Measurements from ENCODE around the gene PBX2. TPM values are rescaled to one million over a fixed set of nuclear protein-coding genes. Genes with fewer than 3 reads are reported as not detected.
"Not testable (repeated sequence)": the region's sequence is repeated elsewhere in the genome, so short reads cannot be mapped to it uniquely, and the experiment has no call there.

Gene PBX2
- total RNA-seq, 2 experiments from 2014 or later: 46.5 to 47.7 TPM

GRCh38 chr6:32149932-32150870 lies 39.8 kb downstream of the PBX2 start:
- intact Hi-C loops (cut with micrococcal nuclease): loop anchor here (5.0 kb wide), 1 partner anchor 193 kb away; the partner anchor contains the start of genes NELFE and SKIC2
- Mint-ChIP-seq H3K27ac (no peak overlapping the region), H3K4me3 (peak overlapping the region; percentile 66), H3K9me3 (no peaks in the 10 kb centered on the region), H3K4me1 (ENCODE audit: low read depth) (peaks cover 51% of the 10 kb centered on the region), H3K36me3 (ENCODE audit: low read depth) (no peaks in the 10 kb centered on the region), H3K27me3 (ENCODE audit: low read depth) (peaks cover 8% of the 10 kb centered on the region)
- DNase-seq: no peak
- CTCF ChIA-PET: no interaction called here

- H3K4me1 Mint-ChIP-seq (ENCODE audit: low read depth): peaks cover 45% of the 10 kb centered on the region
- no peak for DNase-seq
- peaks cover 8% of the 10 kb centered on the region for H3K27me3 Mint-ChIP-seq (ENCODE audit: low read depth)
- intact Hi-C loops (cut with micrococcal nuclease): no loop called here
- CTCF ChIA-PET: interaction anchor here (0.8 kb wide), 1 partner anchor 13 kb away, joined by 4 read pairs; no protein-coding TSS in a partner anchor
- peak overlapping the region; percentile 28 for H3K27ac Mint-ChIP-seq
- H3K4me3 Mint-ChIP-seq: peak overlapping the region; percentile 76
- H3K36me3 Mint-ChIP-seq (ENCODE audit: low read depth): no peaks in the 10 kb centered on the region
- H3K9me3 Mint-ChIP-seq: no peaks in the 10 kb centered on the region
Observed at GRCh38 chr6:32149092-32149755, 40.8 kb downstream of the PBX2 start.

- Mint-ChIP-seq H3K4me3 (peak overlapping the region; percentile 76), H3K9me3 (no peaks in the 10 kb centered on the region), H3K27me3 (ENCODE audit: low read depth) (peaks cover 8% of the 10 kb centered on the region), H3K36me3 (ENCODE audit: low read depth) (no peaks in the 10 kb centered on the region), H3K4me1 (ENCODE audit: low read depth) (peaks cover 44% of the 10 kb centered on the region), H3K27ac (peak overlapping the region; percentile 28)
- CTCF ChIA-PET: interaction anchor here (0.8 kb wide), 1 partner anchor 12 kb away, joined by 4 read pairs; no protein-coding TSS in a partner anchor
- intact Hi-C loops (cut with micrococcal nuclease): loop anchor here (1.0 kb wide), 1 partner anchor 18 kb away; the partner anchor contains the start of gene FKBPL
- DNase-seq: peak; percentile 89
Observed at GRCh38 chr6:32148289-32149091, 41.5 kb downstream of the PBX2 start.

- Mint-ChIP-seq H3K27ac (no peak overlapping the region), H3K4me1 (ENCODE audit: low read depth) (peaks cover 35% of the 10 kb centered on the region), H3K27me3 (ENCODE audit: low read depth) (peaks cover 8% of the 10 kb centered on the region), H3K9me3 (no peaks in the 10 kb centered on the region), H3K4me3 (no peak overlapping the region), H3K36me3 (ENCODE audit: low read depth) (no peaks in the 10 kb centered on the region)
- no peak for DNase-seq
- CTCF ChIA-PET: interaction anchor here (1.3 kb wide), 1 partner anchor 99 kb away, joined by 4 read pairs; no protein-coding TSS in a partner anchor
- intact Hi-C loops (cut with micrococcal nuclease): loop anchor here (1.0 kb wide), 1 partner anchor 17 kb away; the partner anchor contains the start of gene FKBPL
Observed at GRCh38 chr6:32147401-32148132, 42.4 kb downstream of the PBX2 start.

GRCh38 chr6:32146687-32147086 lies 43.3 kb downstream of the PBX2 start:
- intact Hi-C loops (cut with micrococcal nuclease): no loop called here
- no peak overlapping the region for H3K4me3 Mint-ChIP-seq
- no peaks in the 10 kb centered on the region for H3K9me3 Mint-ChIP-seq
- H3K36me3 Mint-ChIP-seq (ENCODE audit: low read depth): no peaks in the 10 kb centered on the region
- H3K4me1 Mint-ChIP-seq (ENCODE audit: low read depth): peaks cover 28% of the 10 kb centered on the region
- no peak for DNase-seq
- CTCF ChIA-PET: interaction anchor here (0.6 to 1.3 kb wide), 2 partner anchors 100 to 1066 kb away, joined by 4 to 5 read pairs; no protein-coding TSS in a partner anchor
- peaks cover 8% of the 10 kb centered on the region for H3K27me3 Mint-ChIP-seq (ENCODE audit: low read depth)
- H3K27ac Mint-ChIP-seq: peak overlapping the region; percentile 2

GRCh38 chr6:32146287-32146686 lies 43.7 kb downstream of the PBX2 start:
- no peaks in the 10 kb centered on the region for H3K36me3 Mint-ChIP-seq (ENCODE audit: low read depth)
- DNase-seq: no peak
- intact Hi-C loops (cut with micrococcal nuclease): no loop called here
- H3K4me3 Mint-ChIP-seq: no peak overlapping the region
- peaks cover 25% of the 10 kb centered on the region for H3K4me1 Mint-ChIP-seq (ENCODE audit: low read depth)
- H3K27ac Mint-ChIP-seq: no peak overlapping the region
- peaks cover 8% of the 10 kb centered on the region for H3K27me3 Mint-ChIP-seq (ENCODE audit: low read depth)
- CTCF ChIA-PET: no interaction called here
- no peaks in the 10 kb centered on the region for H3K9me3 Mint-ChIP-seq

GRCh38 chr6:32144238-32144637 lies 45.8 kb downstream of the PBX2 start:
- H3K4me3 Mint-ChIP-seq; intact Hi-C loops (cut with micrococcal nuclease); CTCF ChIA-PET; H3K27ac Mint-ChIP-seq; H3K9me3 Mint-ChIP-seq; H3K27me3 Mint-ChIP-seq (ENCODE audit: low read depth); H3K36me3 Mint-ChIP-seq (ENCODE audit: low read depth); DNase-seq: not testable (repeated sequence)
- peaks cover 13% of the 10 kb centered on the region for H3K4me1 Mint-ChIP-seq (ENCODE audit: low read depth)

- no peaks in the 10 kb centered on the region for H3K9me3 Mint-ChIP-seq
- no peaks in the 10 kb centered on the region for H3K27me3 Mint-ChIP-seq (ENCODE audit: low read depth)
- H3K4me3 Mint-ChIP-seq: no peak overlapping the region
- H3K36me3 Mint-ChIP-seq (ENCODE audit: low read depth): no peaks in the 10 kb centered on the region
- CTCF ChIA-PET: no interaction called here
- no peak overlapping the region for H3K27ac Mint-ChIP-seq
- no peaks in the 10 kb centered on the region for H3K4me1 Mint-ChIP-seq (ENCODE audit: low read depth)
- no peak for DNase-seq
- intact Hi-C loops (cut with micrococcal nuclease): no loop called here
Observed at GRCh38 chr6:32140420-32141046, 49.5 kb downstream of the PBX2 start.

- H3K27me3 Mint-ChIP-seq (ENCODE audit: low read depth): no peaks in the 10 kb centered on the region
- no peak overlapping the region for H3K4me3 Mint-ChIP-seq
- no peaks in the 10 kb centered on the region for H3K4me1 Mint-ChIP-seq (ENCODE audit: low read depth)
- intact Hi-C loops (cut with micrococcal nuclease): no loop called here
- CTCF ChIA-PET: interaction anchor here (0.7 kb wide), 1 partner anchor 31 kb away, joined by 3 read pairs; no protein-coding TSS in a partner anchor
- no peaks in the 10 kb centered on the region for H3K36me3 Mint-ChIP-seq (ENCODE audit: low read depth)
- H3K27ac Mint-ChIP-seq: no peak overlapping the region
- H3K9me3 Mint-ChIP-seq: no peaks in the 10 kb centered on the region
- DNase-seq: no peak
Observed at GRCh38 chr6:32139590-32139989, 50.4 kb downstream of the PBX2 start.

GRCh38 chr6:32137454-32137853 lies 52.5 kb downstream of the PBX2 start:
- CTCF ChIA-PET: no interaction called here
- Mint-ChIP-seq H3K36me3 (ENCODE audit: low read depth) (no peaks in the 10 kb centered on the region), H3K27ac (no peak overlapping the region), H3K9me3 (no peaks in the 10 kb centered on the region), H3K4me3 (no peak overlapping the region), H3K4me1 (ENCODE audit: low read depth) (no peaks in the 10 kb centered on the region), H3K27me3 (ENCODE audit: low read depth) (no peaks in the 10 kb centered on the region)
- no peak for DNase-seq
- intact Hi-C loops (cut with micrococcal nuclease): no loop called here
